ENCODE results near the gene HP. TPM values are rescaled to one million over a fixed set of nuclear protein-coding genes. Genes with fewer than 3 reads are reported as not detected.

Gene HP
- total and polyA plus RNA-seq, 2 experiments from 2014 or later = 430 to 719 TPM

- Histone ChIP-seq H3K27ac (no peak overlapping the region), H3K79me2 (no peaks in the 10 kb centered on the region)
- 96% methylated on average over 12 of the region's 12 CpGs for WGBS (ENCODE audit: low lambda C conversion rate, missing lambda C conversion rate)
Measured at GRCh38 chr16:72105978-72106377, 51.7 kb downstream of the HP start.

DNA sequence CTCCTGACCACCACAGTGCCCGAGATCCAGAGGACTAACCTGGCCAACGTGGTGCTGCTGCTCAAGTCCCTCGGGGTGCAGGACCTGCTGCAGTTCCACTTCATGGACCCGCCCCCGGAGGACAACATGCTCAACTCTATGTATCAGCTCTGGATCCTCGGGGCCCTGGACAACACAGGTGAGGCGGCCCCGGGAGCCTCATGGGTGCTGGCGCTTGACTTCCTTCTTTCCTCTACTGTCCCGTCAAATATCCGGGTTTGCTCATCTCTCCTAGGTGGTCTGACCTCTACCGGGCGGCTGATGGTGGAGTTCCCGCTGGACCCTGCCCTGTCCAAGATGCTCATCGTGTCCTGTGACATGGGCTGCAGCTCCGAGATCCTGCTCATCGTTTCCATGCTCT is 53.1 kb downstream of the HP start:
- Histone ChIP-seq H3K36me3 (replicated peaks; ENCODE audit: insufficient read depth, low read depth) (no peaks in the 10 kb centered on the region), H3K4me2 (no peak overlapping the region)
- WGBS (ENCODE audit: low lambda C conversion rate, missing lambda C conversion rate) = 97% methylated on average over 17 of the region's 17 CpGs

More at GRCh38 chr16:72105978-72106377, 51.7 kb downstream of the HP start:
- Histone ChIP-seq H3K4me3 (no peak overlapping the region), H2AFZ (no peak overlapping the region), H4K20me1 (ENCODE audit: insufficient read depth, poor library complexity, severe bottlenecking) (no peaks in the 10 kb centered on the region), H3K36me3 (replicated peaks; ENCODE audit: insufficient read depth, low read depth) (no peaks in the 10 kb centered on the region), H3K9me3 (ENCODE audit: low read depth) (no peaks in the 10 kb centered on the region), H3K27me3 (no peaks in the 10 kb centered on the region), H3K9me2 (replicated peaks; ENCODE audit: insufficient read depth) (no peaks in the 10 kb centered on the region), H3K4me2 (no peak overlapping the region), H3K4me1 (ENCODE audit: insufficient read depth) (no peaks in the 10 kb centered on the region)
- TF ChIP-seq CTCF (IDR thresholded peaks at IDR 0.05; ENCODE audit: poor library complexity) (no peak), EZH2 (IDR thresholded peaks at IDR 0.05; ENCODE audit: borderline replicate concordance) (no peak), EZH2phosphoT487 (IDR thresholded peaks at IDR 0.05; ENCODE audit: low read depth, severe bottlenecking, unreplicated experiment) (no peak)
- DNase-seq (ENCODE audit: low spot score) = no peak

GRCh38 chr16:72108353-72109102 is 54.2 kb downstream of the HP start:
- H3K79me2 ChIP-seq = no peaks in the 10 kb centered on the region

More for the DNA sequence above, 53.1 kb downstream of the HP start:
- Histone ChIP-seq H3K9me3 (ENCODE audit: low read depth) (no peaks in the 10 kb centered on the region), H3K27ac (no peak overlapping the region), H4K20me1 (ENCODE audit: insufficient read depth, poor library complexity, severe bottlenecking) (no peaks in the 10 kb centered on the region), H3K4me1 (ENCODE audit: insufficient read depth) (no peaks in the 10 kb centered on the region), H3K9me2 (replicated peaks; ENCODE audit: insufficient read depth) (no peaks in the 10 kb centered on the region), H3K4me3 (no peak overlapping the region), H2AFZ (no peak overlapping the region), H3K79me2 (no peaks in the 10 kb centered on the region), H3K27me3 (no peaks in the 10 kb centered on the region)
- DNase-seq (ENCODE audit: low spot score) = no peak
- TF ChIP-seq CTCF (IDR thresholded peaks at IDR 0.05; ENCODE audit: poor library complexity) (no peak), EZH2phosphoT487 (IDR thresholded peaks at IDR 0.05; ENCODE audit: low read depth, severe bottlenecking, unreplicated experiment) (no peak), EZH2 (IDR thresholded peaks at IDR 0.05; ENCODE audit: borderline replicate concordance) (no peak)

More at GRCh38 chr16:72108353-72109102, 54.2 kb downstream of the HP start:
- no peak overlapping the region for H3K27ac ChIP-seq
- H3K4me2 ChIP-seq = no peak overlapping the region
- no peak overlapping the region for H3K4me3 ChIP-seq
- H3K4me1 ChIP-seq (ENCODE audit: insufficient read depth) = no peaks in the 10 kb centered on the region
- H3K9me3 ChIP-seq (ENCODE audit: low read depth) = no peaks in the 10 kb centered on the region
- no peak overlapping the region for H2AFZ ChIP-seq
- DNase-seq (ENCODE audit: low spot score) = no peak
- no peaks in the 10 kb centered on the region for H3K36me3 ChIP-seq (replicated peaks; ENCODE audit: insufficient read depth, low read depth)
- H3K9me2 ChIP-seq (replicated peaks; ENCODE audit: insufficient read depth) = no peaks in the 10 kb centered on the region
- no peaks in the 10 kb centered on the region for H4K20me1 ChIP-seq (ENCODE audit: insufficient read depth, poor library complexity, severe bottlenecking)
- no peaks in the 10 kb centered on the region for H3K27me3 ChIP-seq
- TF ChIP-seq EZH2phosphoT487 (IDR thresholded peaks at IDR 0.05; ENCODE audit: low read depth, severe bottlenecking, unreplicated experiment) (no peak), EZH2 (IDR thresholded peaks at IDR 0.05; ENCODE audit: borderline replicate concordance) (no peak), CTCF (IDR thresholded peaks at IDR 0.05; ENCODE audit: poor library complexity) (no peak)
- whole genome bisulfite sequencing (ENCODE audit: low lambda C conversion rate, missing lambda C conversion rate) = 87% methylated on average over 16 of the region's 16 CpGs
